IPS-15b (cell line): ENCODE results near the gene IGF2.

Experiments
- H3K27me3 ChIP-seq: one replicate; pipeline ENCODE4 v1.6.1; 2013; ENCODE audit warnings: low read length; ENCODE audit not compliant: control insufficient read depth, insufficient read depth
- H3K36me3 ChIP-seq: one replicate; pipeline ENCODE4 v1.6.1; 2013; ENCODE audit warnings: low read length; ENCODE audit not compliant: control insufficient read depth, insufficient read depth
- H3K4me1 ChIP-seq: one replicate; pipeline ENCODE4 v1.6.1; 2013; ENCODE audit warnings: mild to moderate bottlenecking, low read length; ENCODE audit not compliant: control insufficient read depth, insufficient read depth
- H3K4me3 ChIP-seq: one replicate; pipeline ENCODE4 v1.5.1; 2013; ENCODE audit warnings: low read depth, low read length
- H3K9ac ChIP-seq: one replicate; pipeline ENCODE4 v1.6.1; 2013; ENCODE audit warnings: low read depth, mild to moderate bottlenecking, low read length
- H3K9me3 ChIP-seq: one replicate; pipeline ENCODE4 v1.6.1; 2013; ENCODE audit warnings: mild to moderate bottlenecking, low read length; ENCODE audit not compliant: control insufficient read depth, insufficient read depth

Gene IGF2

GRCh38 chr11:2122907-2123627 lies 16.1 kb downstream of the IGF2 start:
- Histone ChIP-seq H3K9ac (no peak overlapping the region), H3K4me1 (no peaks in the 10 kb centered on the region), H3K9me3 (no peaks in the 10 kb centered on the region), H3K27me3 (no peaks in the 10 kb centered on the region), H3K36me3 (no peaks in the 10 kb centered on the region), H3K4me3 (no peak overlapping the region)

- Histone ChIP-seq H3K36me3 (no peaks in the 10 kb centered on the region), H3K9me3 (no peaks in the 10 kb centered on the region), H3K9ac (no peak overlapping the region), H3K4me3 (no peak overlapping the region), H3K4me1 (no peaks in the 10 kb centered on the region), H3K27me3 (no peaks in the 10 kb centered on the region)
These were observed 16.8 kb downstream of the IGF2 start for GRCh38 chr11:2122222-2122906.

DNA sequence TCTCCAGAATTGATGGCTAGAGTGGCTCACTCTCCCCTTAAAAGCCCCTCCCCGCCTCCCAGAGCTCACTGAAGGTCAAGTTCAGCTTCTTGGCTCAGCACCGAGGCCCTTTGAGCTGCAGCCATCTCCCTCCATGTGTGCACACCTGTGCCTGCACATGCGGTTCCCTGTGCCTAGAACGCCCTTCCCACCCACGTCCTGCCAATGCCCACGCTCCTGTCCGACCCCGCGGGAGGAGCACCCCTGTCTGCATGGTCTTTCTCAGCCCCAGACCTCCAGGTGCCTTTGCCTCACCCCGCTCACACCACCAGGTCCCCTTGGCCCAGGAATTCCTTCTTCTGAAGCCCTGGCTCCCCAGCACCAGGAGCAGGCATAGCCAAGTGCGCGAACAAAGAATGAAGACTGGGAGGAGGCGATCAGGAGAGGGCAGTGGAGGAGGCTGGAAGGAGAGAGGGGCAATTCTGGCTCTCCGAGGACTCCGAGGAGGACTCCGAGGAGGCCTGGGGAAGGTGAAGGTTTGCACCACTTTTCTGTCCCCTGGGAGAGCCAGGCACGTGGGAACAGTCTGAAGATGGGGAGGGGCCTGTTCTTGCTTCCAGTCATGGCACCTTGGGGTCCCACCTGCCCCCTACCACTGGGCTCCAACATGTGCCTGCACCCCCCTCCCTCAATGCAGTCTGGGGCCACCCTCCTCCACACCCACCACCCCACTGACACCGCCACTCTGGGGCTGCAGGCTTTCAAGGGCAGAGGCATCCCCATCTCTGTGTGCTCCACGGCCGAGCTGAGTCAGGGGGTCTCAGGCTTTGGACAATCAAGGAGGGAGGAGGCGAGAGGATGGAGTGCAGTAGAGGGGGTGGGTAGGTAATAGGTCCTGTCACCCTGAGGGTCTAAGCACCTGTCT lies 17.7 kb downstream of the IGF2 start:
- H3K4me1 ChIP-seq: no peaks in the 10 kb centered on the region
- H3K9me3 ChIP-seq: peaks cover 2% of the 10 kb centered on the region
- no peak overlapping the region for H3K9ac ChIP-seq
- H3K4me3 ChIP-seq: no peak overlapping the region
- no peaks in the 10 kb centered on the region for H3K27me3 ChIP-seq
- H3K36me3 ChIP-seq: no peaks in the 10 kb centered on the region

- Histone ChIP-seq H3K4me3 (no peak overlapping the region), H3K4me1 (no peaks in the 10 kb centered on the region), H3K27me3 (no peaks in the 10 kb centered on the region), H3K9ac (no peak overlapping the region), H3K36me3 (peaks cover 3% of the 10 kb centered on the region), H3K9me3 (peaks cover 5% of the 10 kb centered on the region)
These were observed 18.7 kb downstream of the IGF2 start for GRCh38 chr11:2120359-2121100.

- peaks cover 5% of the 10 kb centered on the region for H3K9me3 ChIP-seq
- H3K27me3 ChIP-seq: no peaks in the 10 kb centered on the region
- H3K36me3 ChIP-seq: peaks cover 3% of the 10 kb centered on the region
- no peak overlapping the region for H3K4me3 ChIP-seq
- H3K9ac ChIP-seq: no peak overlapping the region
- H3K4me1 ChIP-seq: no peaks in the 10 kb centered on the region
These were observed 20.5 kb downstream of the IGF2 start for GRCh38 chr11:2118677-2119076.

DNA sequence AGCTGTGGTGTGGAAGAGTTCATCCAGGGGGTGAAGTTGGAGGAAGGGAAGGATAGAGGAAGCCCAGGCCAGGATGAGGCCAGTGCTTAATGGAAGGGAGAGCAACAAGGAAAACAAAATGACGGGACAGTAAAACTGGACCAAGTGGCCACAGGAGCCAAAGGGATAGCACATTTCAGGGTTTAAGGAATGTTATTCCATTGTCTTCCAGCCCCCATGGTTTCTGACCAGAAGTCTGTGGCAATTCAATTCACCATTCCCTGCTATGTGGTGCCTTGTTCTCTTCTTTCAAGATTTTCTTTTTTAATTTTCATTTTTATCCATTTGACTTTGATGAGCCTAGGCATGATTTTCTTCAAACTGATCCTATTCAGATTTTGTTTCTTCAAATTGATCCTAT lies 22.5 kb downstream of the IGF2 start:
- no peaks in the 10 kb centered on the region for H3K27me3 ChIP-seq
- H3K9ac ChIP-seq: no peak overlapping the region
- peaks cover 5% of the 10 kb centered on the region for H3K9me3 ChIP-seq
- peaks cover 3% of the 10 kb centered on the region for H3K36me3 ChIP-seq
- H3K4me3 ChIP-seq: no peak overlapping the region
- no peaks in the 10 kb centered on the region for H3K4me1 ChIP-seq

DNA sequence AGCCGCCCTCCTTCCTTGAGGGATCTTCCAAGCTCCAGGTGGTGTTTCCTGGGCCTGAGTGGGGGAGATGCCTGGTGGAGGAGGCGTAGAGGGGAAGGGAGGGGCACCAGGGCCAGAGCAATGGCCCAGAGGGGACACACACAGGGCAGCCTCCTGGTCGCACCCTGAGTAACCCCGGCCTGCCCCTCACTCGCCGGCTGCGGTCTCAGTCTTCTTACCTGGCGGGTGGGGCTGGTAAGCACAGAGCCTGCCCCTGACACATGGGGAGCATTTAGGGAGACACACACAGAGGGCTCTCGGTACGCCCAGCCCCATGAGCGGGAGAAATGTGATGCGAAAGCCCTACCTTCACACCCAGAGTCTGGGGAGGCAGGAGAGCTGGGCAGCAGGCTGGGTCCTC lies 23.9 kb downstream of the IGF2 start:
- no peak overlapping the region for H3K4me3 ChIP-seq
- H3K36me3 ChIP-seq: peaks cover 3% of the 10 kb centered on the region
- no peak overlapping the region for H3K9ac ChIP-seq
- H3K27me3 ChIP-seq: no peaks in the 10 kb centered on the region
- H3K9me3 ChIP-seq: peaks cover 5% of the 10 kb centered on the region
- no peaks in the 10 kb centered on the region for H3K4me1 ChIP-seq

- peaks cover 3% of the 10 kb centered on the region for H3K36me3 ChIP-seq
- no peaks in the 10 kb centered on the region for H3K4me1 ChIP-seq
- no peak overlapping the region for H3K9ac ChIP-seq
- H3K4me3 ChIP-seq: no peak overlapping the region
- H3K9me3 ChIP-seq: peaks cover 5% of the 10 kb centered on the region
- H3K27me3 ChIP-seq: no peaks in the 10 kb centered on the region
These were observed 24.6 kb downstream of the IGF2 start for GRCh38 chr11:2114430-2115241.

DNA sequence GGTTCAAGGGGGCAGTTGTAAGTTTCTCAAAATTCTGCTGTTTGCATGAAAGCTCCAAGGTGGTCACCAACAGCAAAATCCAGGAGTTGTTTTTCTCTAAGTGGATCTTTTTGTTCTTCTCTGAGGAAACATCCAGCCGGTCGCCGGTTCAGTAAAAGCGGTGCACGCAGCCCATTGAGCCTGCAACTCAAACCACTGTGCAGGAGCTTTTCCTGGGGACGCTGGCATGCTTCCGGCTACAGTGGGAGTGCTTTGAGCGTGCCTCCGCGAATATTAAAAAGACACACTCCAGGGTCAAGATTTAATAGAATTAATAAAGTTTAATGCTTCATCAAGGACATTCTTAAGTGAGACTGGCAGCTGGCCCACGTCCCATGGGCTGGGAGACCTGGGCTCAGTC lies 25.4 kb downstream of the IGF2 start:
- Histone ChIP-seq H3K9me3 (peaks cover 5% of the 10 kb centered on the region), H3K4me3 (no peak overlapping the region), H3K9ac (no peak overlapping the region), H3K27me3 (no peaks in the 10 kb centered on the region), H3K4me1 (no peaks in the 10 kb centered on the region), H3K36me3 (peaks cover 3% of the 10 kb centered on the region)

GRCh38 chr11:2110521-2110920 lies 28.7 kb downstream of the IGF2 start:
- no peak overlapping the region for H3K4me3 ChIP-seq
- no peaks in the 10 kb centered on the region for H3K4me1 ChIP-seq
- H3K27me3 ChIP-seq: no peaks in the 10 kb centered on the region
- H3K9me3 ChIP-seq: no peaks in the 10 kb centered on the region
- H3K9ac ChIP-seq: no peak overlapping the region
- no peaks in the 10 kb centered on the region for H3K36me3 ChIP-seq
